ENCODE measurements around the gene E2F6. TPM values are rescaled to one million over a fixed set of nuclear protein-coding genes. Genes with fewer than 3 reads are reported as not detected.

The E2F6 gene
- total and polyA plus RNA-seq, 10 of the 15 experiments (the other 5 are each of a cell fraction or from before 2014, with no cell fraction given): 4.2 to 15.5 (median 11.3) TPM

- Histone ChIP-seq H3K4me1 (ENCODE audit: control insufficient read depth, insufficient read depth, low read length) (peaks cover 13% of the 10 kb centered on the region; the same call in 1 of the 2 replicates), H4K20me1 (ENCODE audit: control insufficient read depth, insufficient read depth) (no peaks in the 10 kb centered on the region), H3K4me3 (no peak overlapping the region), H2AFZ (ENCODE audit: control insufficient read depth, low read depth, low read length) (no peak overlapping the region), H3K9ac (ENCODE audit: control insufficient read depth, insufficient read depth, low read length) (no peak overlapping the region), H3K27me3 (replicated peaks in 1 of 2; ENCODE audit: control insufficient read depth in 2 of 2, insufficient read depth in 2 of 2, low read length in 1 of 2) (no peaks in the 10 kb centered on the region), H3K79me2 (ENCODE audit: control insufficient read depth, insufficient read depth, low read length) (peaks cover 18% of the 10 kb centered on the region), H3K27ac (ENCODE audit: control insufficient read depth, insufficient read depth) (no peak overlapping the region), H3K36me3 (ENCODE audit: control insufficient read depth in 2 of 2, insufficient read depth in 2 of 2, low read length in 1 of 2) (no peaks in the 10 kb centered on the region), H3K9me3 (replicated peaks; ENCODE audit: control insufficient read depth, insufficient read depth, low read length) (no peaks in the 10 kb centered on the region), H3K4me2 (ENCODE audit: control insufficient read depth, insufficient read depth) (no peak overlapping the region)
- ChIA-PET SMC1A (ENCODE audit: uncharacterized antibody, unreplicated experiment) (interaction anchor here (1.0 kb wide), 1 partner anchor 9 kb away, joined by 5 read pairs; no protein-coding TSS in a partner anchor), CTCF (interaction anchor here (1.0 to 1.9 kb wide), 3 partner anchors 10 to 233 kb away, joined by 4 to 6 read pairs (median 5); no protein-coding TSS in a partner anchor), POLR2A (no interaction called here), RAD21 (ENCODE audit: unreplicated experiment) (no interaction called here)
- FAIRE-seq (no peak), DNase-seq (ENCODE audit: low read depth, low spot score) (no peak), ATAC-seq (no peak)
- in situ Hi-C loops (cut with MboI) (no loop called here), intact Hi-C loops (cut with micrococcal nuclease; ENCODE audit: unreplicated experiment) (loop anchor here (10.0 kb wide), 1 partner anchor 307 kb away; no protein-coding TSS in a partner anchor)
- BruUV-seq (replicated peaks): no TSS peak
- 84% methylated on average over 6 of the region's 6 CpGs for WGBS (ENCODE audit: insufficient coverage, insufficient replicate concordance, low lambda C conversion rate, missing lambda C conversion rate)
- TF ChIP-seq REST (IDR thresholded peaks at IDR 0.05; ENCODE audit: low read depth, low read length): no peak
- TF ChIP-seq ZNF384 (IDR thresholded peaks at IDR 0.05; ENCODE audit: borderline replicate concordance, low read depth, low read length): no peak
- TF ChIP-seq FOXM1 (IDR thresholded peaks at IDR 0.05; ENCODE audit: low read depth, low read length): no peak
- TF ChIP-seq CREM (IDR thresholded peaks at IDR 0.05; ENCODE audit: low read depth): no peak
- no peak for TF ChIP-seq SMAD1 (IDR thresholded peaks at IDR 0.05; ENCODE audit: low read depth, partially characterized antibody)
- no peak for TF ChIP-seq EP300 (IDR thresholded peaks at IDR 0.05; ENCODE audit: borderline replicate concordance in 1 of 2, control insufficient read depth in 1 of 2, low read depth in 2 of 2, low read length in 2 of 2)
- TF ChIP-seq SREBF1 (IDR thresholded peaks at IDR 0.05; ENCODE audit: low read length): no peak
- TF ChIP-seq SIX5 (IDR thresholded peaks at IDR 0.05; ENCODE audit: low read depth, low read length, severe bottlenecking): no peak
- no peak for TF ChIP-seq USF1 (IDR thresholded peaks at IDR 0.05; ENCODE audit: borderline replicate concordance, extremely low read length, insufficient read depth, low read depth, low read length)
- TF ChIP-seq RB1 (IDR thresholded peaks at IDR 0.05; ENCODE audit: borderline replicate concordance): no peak
- TF ChIP-seq TAF1 (IDR thresholded peaks at IDR 0.05; ENCODE audit: borderline replicate concordance, low read depth, low read length): no peak
- no peak for TF ChIP-seq ZNF24 (IDR thresholded peaks at IDR 0.05)
- TF ChIP-seq ZNF592 (IDR thresholded peaks at IDR 0.05): no peak
- TF ChIP-seq LARP7 (IDR thresholded peaks at IDR 0.05): no peak
- no peak for TF ChIP-seq YBX1 (IDR thresholded peaks at IDR 0.05)
- no peak for TF ChIP-seq SP1 (IDR thresholded peaks at IDR 0.05; ENCODE audit: low read depth, low read length)
- no peak for TF ChIP-seq SPI1 (IDR thresholded peaks at IDR 0.05; ENCODE audit: borderline replicate concordance, insufficient read depth, low read depth, low read length)
- TF ChIP-seq HDGF (IDR thresholded peaks at IDR 0.05): no peak
Measured at GRCh38 chr2:11467749-11468148, 1.8 kb upstream of the E2F6 start.
